ENCODE data around the gene SRSF1.

The SRSF1 gene

DNA sequence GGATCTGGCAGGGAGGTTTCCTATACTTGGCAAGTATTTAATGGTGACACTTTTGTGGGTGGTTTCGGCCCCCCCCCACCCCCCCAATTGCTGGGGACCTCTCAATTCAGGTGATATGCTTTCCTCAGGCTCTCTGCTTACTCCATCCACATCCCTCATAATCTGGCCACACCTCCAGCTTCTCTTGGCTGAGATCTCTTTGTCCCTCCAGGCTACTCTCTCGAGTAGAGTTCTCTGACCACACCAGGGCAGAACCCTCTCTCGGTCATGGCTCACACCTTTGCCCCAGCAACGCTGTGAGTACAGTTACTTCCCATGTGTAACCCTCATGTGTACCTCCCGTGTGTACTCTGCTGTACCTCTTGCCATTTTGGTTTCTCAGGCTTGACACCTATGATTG, 34.1 kb upstream of the SRSF1 start:
- no peak overlapping the region for H3K4me3 ChIP-seq (ENCODE audit: low read depth, low read length)
- in situ Hi-C loops (cut with HindIII; ENCODE audit: low sequenced_read_pairs), result no loop called here
- TF ChIP-seq, protein P1, sequence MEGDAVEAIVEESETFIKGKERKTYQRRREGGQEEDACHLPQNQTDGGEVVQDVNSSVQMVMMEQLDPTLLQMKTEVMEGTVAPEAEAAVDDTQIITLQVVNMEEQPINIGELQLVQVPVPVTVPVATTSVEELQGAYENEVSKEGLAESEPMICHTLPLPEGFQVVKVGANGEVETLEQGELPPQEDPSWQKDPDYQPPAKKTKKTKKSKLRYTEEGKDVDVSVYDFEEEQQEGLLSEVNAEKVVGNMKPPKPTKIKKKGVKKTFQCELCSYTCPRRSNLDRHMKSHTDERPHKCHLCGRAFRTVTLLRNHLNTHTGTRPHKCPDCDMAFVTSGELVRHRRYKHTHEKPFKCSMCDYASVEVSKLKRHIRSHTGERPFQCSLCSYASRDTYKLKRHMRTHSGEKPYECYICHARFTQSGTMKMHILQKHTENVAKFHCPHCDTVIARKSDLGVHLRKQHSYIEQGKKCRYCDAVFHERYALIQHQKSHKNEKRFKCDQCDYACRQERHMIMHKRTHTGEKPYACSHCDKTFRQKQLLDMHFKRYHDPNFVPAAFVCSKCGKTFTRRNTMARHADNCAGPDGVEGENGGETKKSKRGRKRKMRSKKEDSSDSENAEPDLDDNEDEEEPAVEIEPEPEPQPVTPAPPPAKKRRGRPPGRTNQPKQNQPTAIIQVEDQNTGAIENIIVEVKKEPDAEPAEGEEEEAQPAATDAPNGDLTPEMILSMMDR (IDR thresholded peaks at IDR 0.05; ENCODE audit: low read depth, low read length), result no peak
- DNase-seq (ENCODE audit: low read depth, low spot score), result no peak

DNA sequence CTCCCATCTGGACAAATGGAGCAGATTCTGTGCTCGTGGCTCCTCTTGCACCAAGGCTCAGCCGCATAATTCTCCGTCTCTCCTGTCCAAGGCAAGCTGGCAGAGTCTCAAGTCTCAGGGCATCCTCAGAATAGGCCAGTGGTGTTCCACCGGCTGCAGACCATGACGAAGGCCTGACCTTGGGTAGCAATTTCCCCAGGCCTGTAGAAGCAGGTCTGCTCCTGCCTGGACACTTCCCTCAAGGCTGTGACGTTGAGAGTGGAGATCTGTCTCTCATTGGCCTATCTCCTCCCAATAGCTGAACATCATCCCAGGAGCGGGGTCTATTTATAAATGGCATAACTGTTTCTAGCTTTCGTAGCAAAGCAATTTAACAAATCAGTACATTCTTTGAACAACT, 33.3 kb upstream of the SRSF1 start:
- in situ Hi-C loops (cut with HindIII; ENCODE audit: low sequenced_read_pairs), result no loop called here

DNA sequence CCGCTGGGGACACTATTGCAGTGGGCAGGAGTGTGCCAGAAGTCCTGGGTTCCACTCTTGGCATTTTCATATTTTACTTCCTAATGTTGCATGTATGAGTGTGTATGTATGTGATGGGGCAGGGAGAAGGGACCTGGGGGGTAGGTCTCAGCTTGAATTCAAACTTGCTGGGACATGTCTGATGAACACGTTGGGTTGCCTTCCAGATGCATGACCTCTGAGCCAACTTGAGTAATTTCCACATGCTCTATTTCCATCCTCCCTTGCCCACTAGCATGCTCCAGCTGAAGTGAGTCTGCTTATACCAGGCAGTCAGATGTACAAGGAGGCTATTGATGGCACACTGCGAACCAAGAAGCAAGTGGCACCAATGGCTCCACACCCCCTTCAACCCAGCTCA, 32.9 kb upstream of the SRSF1 start:
- TF ChIP-seq, protein P1 (IDR thresholded peaks at IDR 0.05; ENCODE audit: low read depth, low read length), result no peak
- in situ Hi-C loops (cut with HindIII; ENCODE audit: low sequenced_read_pairs), result no loop called here
- DNase-seq (ENCODE audit: low read depth, low spot score), result no peak
- H3K4me3 ChIP-seq (ENCODE audit: low read depth, low read length), result no peak overlapping the region

More for the DNA sequence above, 33.3 kb upstream of the SRSF1 start:
- TF ChIP-seq, protein P1 (IDR thresholded peaks at IDR 0.05; ENCODE audit: low read depth, low read length), result no peak
- no peak for DNase-seq (ENCODE audit: low read depth, low spot score)
- H3K4me3 ChIP-seq (ENCODE audit: low read depth, low read length), result no peak overlapping the region

GRCh38 chr17:58032691-58033415, 25.8 kb upstream of the SRSF1 start:
- in situ Hi-C loops (cut with HindIII; ENCODE audit: low sequenced_read_pairs), result no loop called here
- no peak overlapping the region for H3K4me3 ChIP-seq (ENCODE audit: low read depth, low read length)
- TF ChIP-seq, protein P1 (IDR thresholded peaks at IDR 0.05; ENCODE audit: low read depth, low read length), result no peak
- DNase-seq (ENCODE audit: low read depth, low spot score), result no peak

DNA sequence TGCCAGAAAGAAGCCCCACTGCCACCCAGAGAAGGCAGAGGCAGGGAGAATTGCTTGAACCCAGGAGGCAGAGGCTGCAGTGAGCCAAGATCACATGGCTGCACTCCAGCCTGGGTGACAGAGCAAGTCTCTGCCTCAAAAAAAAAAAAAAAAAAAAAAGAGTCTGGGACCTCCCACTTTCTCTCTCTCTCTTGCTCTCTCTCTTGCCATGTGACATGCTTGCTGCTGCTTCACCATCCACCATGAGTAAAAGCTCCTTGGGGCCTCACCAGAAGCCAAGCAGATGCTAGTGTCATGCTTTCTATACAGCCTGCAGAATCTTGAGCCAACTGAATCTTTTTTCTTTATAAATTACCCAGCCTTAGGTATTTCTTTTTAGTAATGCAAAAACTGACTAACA, 21.5 kb upstream of the SRSF1 start:
- H3K4me3 ChIP-seq (ENCODE audit: low read depth, low read length), result no peak overlapping the region
- DNase-seq (ENCODE audit: low read depth, low spot score), result no peak
- in situ Hi-C loops (cut with HindIII; ENCODE audit: low sequenced_read_pairs), result no loop called here
- TF ChIP-seq, protein P1 (IDR thresholded peaks at IDR 0.05; ENCODE audit: low read depth, low read length), result no peak

- H3K4me3 ChIP-seq (ENCODE audit: low read depth, low read length), result no peak overlapping the region
- TF ChIP-seq, protein P1 (IDR thresholded peaks at IDR 0.05; ENCODE audit: low read depth, low read length), result no peak
- DNase-seq (ENCODE audit: low read depth, low spot score), result no peak
- in situ Hi-C loops (cut with HindIII; ENCODE audit: low sequenced_read_pairs), result no loop called here
Measured at GRCh38 chr17:58020401-58020800, 13.4 kb upstream of the SRSF1 start.
